DMS114 treated with DMSO at 0.1 percent for 48 hours (cell line): ENCODE data around the gene NSUN4.
"Not testable (repeated sequence)": the region's sequence is repeated elsewhere in the genome, so short reads cannot be mapped to it uniquely, and the experiment has no call there.

ENCODE experiments used
- DNase-seq: peaks from one replicate; lab custom pipeline; 2025; ENCODE audit not compliant: unreplicated experiment; lab: John Stamatoyannopoulos, UW

Gene NSUN4

GRCh38 chr1:46325285-46326076, 15.1 kb upstream of the NSUN4 start:
- not testable (repeated sequence) for DNase-seq

GRCh38 chr1:46328182-46328581, 12.4 kb upstream of the NSUN4 start:
- not testable (repeated sequence) for DNase-seq

- DNase-seq, result not testable (repeated sequence)
These were observed 10.8 kb upstream of the NSUN4 start for GRCh38 chr1:46329807-46330206.

- DNase-seq, result not testable (repeated sequence)
These were observed 10.2 kb upstream of the NSUN4 start for GRCh38 chr1:46330381-46330780.

GRCh38 chr1:46331786-46332540, 8.6 kb upstream of the NSUN4 start:
- DNase-seq, result not testable (repeated sequence)

- peak; percentile 43 for DNase-seq
These were observed 7.1 kb upstream of the NSUN4 start for GRCh38 chr1:46333300-46334029.

- no peak for DNase-seq
These were observed 6.6 kb upstream of the NSUN4 start for GRCh38 chr1:46334030-46334384.

- DNase-seq, result no peak
These were observed 5.5 kb upstream of the NSUN4 start for GRCh38 chr1:46335081-46335480.

GRCh38 chr1:46337409-46337808, 3.2 kb upstream of the NSUN4 start:
- DNase-seq, result not testable (repeated sequence)

GRCh38 chr1:46341222-46342083, 846 bp downstream of the NSUN4 start:
- DNase-seq, result no peak

GRCh38 chr1:46342084-46342656, 1.6 kb downstream of the NSUN4 start:
- peak; percentile 15 for DNase-seq

GRCh38 chr1:46342677-46343350, 2.2 kb downstream of the NSUN4 start:
- DNase-seq, result no peak

GRCh38 chr1:46343351-46343695, 2.7 kb downstream of the NSUN4 start:
- no peak for DNase-seq

- DNase-seq, result no peak
These were observed 3.1 kb downstream of the NSUN4 start for GRCh38 chr1:46343705-46344104.

- DNase-seq, result no peak
These were observed 3.9 kb downstream of the NSUN4 start for GRCh38 chr1:46344481-46344880.

GRCh38 chr1:46345281-46345680, 4.7 kb downstream of the NSUN4 start:
- DNase-seq, result no peak

- DNase-seq, result no peak
These were observed 11.8 kb downstream of the NSUN4 start for GRCh38 chr1:46352363-46352762.

GRCh38 chr1:46355920-46356319, 15.3 kb downstream of the NSUN4 start:
- not testable (repeated sequence) for DNase-seq

- no peak for DNase-seq
These were observed 21.6 kb downstream of the NSUN4 start for GRCh38 chr1:46362158-46362557.

- DNase-seq, result no peak
These were observed 22.5 kb downstream of the NSUN4 start for GRCh38 chr1:46363121-46363520.
